NT2/D1 (cell line): Measurements from ENCODE around the gene NRXN2.

Experiments used
- SUZ12 ChIP-seq: IDR thresholded peaks from 2 replicates; pipeline ENCODE4 v1.6.1; 2011; ENCODE audit not compliant: insufficient read length, insufficient read depth; ENCODE audit errors: extremely low read depth
- YY1 ChIP-seq: IDR thresholded peaks from 2 replicates; pipeline ENCODE4 v1.6.1; 2011; ENCODE audit not compliant: insufficient read length, insufficient read depth
- ZNF274 ChIP-seq: IDR thresholded peaks from 2 replicates; pipeline ENCODE4 v1.6.1; 2011; ENCODE audit warnings: mild to moderate bottlenecking, low read depth, low read length

- no peak for TF ChIP-seq SUZ12
- TF ChIP-seq YY1, result no peak
- TF ChIP-seq ZNF274, result no peak
These were observed 43.1 kb upstream of the NRXN2 start for GRCh38 chr11:64765851-64766665.
